ENCODE measurements around the gene MTTP.

DNA sequence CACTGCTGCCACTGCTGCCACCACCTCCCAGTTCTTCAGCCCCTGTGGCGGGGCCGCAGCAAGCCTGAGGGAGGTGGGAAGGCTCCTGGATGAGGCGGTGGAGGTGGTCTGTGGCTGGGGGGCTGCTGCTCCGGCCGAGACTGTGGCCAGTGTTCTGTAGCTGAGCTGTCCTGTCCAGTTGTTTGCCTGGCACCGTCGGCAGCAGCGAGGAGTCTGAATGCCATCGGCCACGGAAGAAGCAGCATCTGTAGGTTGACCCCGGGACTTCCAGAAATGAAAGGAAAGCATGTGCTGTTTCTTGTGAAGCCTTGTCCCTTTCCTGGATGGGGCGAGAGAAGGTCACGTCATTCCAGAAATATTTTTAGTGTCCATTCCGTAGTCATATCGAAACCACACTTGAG lies 79.7 kb downstream of the MTTP start:
- TF ChIP-seq CTCF (IDR thresholded peaks at IDR 0.05) = no peak
- TF ChIP-seq ZFX (IDR thresholded peaks at IDR 0.05; ENCODE audit: borderline replicate concordance) = no peak
